BLaER1 treated with 17β-estradiol and CSF1 and Interleukin-3, amounts not matched to agents 10 nM and 100 nM (cell line): ENCODE measurements around the gene RANGAP1.

Experiments
- H3K27ac ChIP-seq, 11 experiments: shearing (Covaris generic); formaldehyde crosslinking; 2 replicates each; pipeline ENCODE4 v1.8.1; 2022
- H3K27me3 ChIP-seq, 11 experiments: shearing (Covaris generic); formaldehyde crosslinking; 2 replicates each; pipeline ENCODE4 v1.8.1; 2022
- H3K36me3 ChIP-seq, 11 experiments: shearing (Covaris generic); formaldehyde crosslinking; 2 replicates each; pipeline ENCODE4 v1.8.1; 2022
- H3K4me1 ChIP-seq, 10 experiments: shearing (Covaris generic); formaldehyde crosslinking; 2 replicates each; pipeline ENCODE4 v1.8.1; 2022
- H3K4me2 ChIP-seq, 11 experiments: shearing (Covaris generic); formaldehyde crosslinking; 2 replicates each; pipeline ENCODE4 v1.8.1; 2022
- H3K4me3 ChIP-seq, 10 experiments: shearing (Covaris generic); formaldehyde crosslinking; 2 replicates each; pipeline ENCODE4 v1.8.1; 2022
- H3K9ac ChIP-seq, 11 experiments: shearing (Covaris generic); formaldehyde crosslinking; 2 replicates each; pipeline ENCODE4 v1.8.1; 2022
- H3K9me3 ChIP-seq, 11 experiments: shearing (Covaris generic); formaldehyde crosslinking; replicated peaks in 1 of 11; 2 replicates each; pipeline ENCODE4 v1.8.1; 2022
- H4K20me1 ChIP-seq, 11 experiments: shearing (Covaris generic); formaldehyde crosslinking; 2 replicates each; pipeline ENCODE4 v1.8.1; 2022
- Cebpa-rat ChIP-seq, 11 experiments: shearing (Covaris generic); IDR thresholded peaks; 2 replicates each; pipeline ENCODE4 v1.8.1; 2022

Gene RANGAP1

GRCh38 chr22:41226723-41227655, 59.0 kb downstream of the RANGAP1 start:
- no peak for TF ChIP-seq Cebpa-rat (IDR thresholded peaks at IDR 0.05)
- no peak overlapping the region for H3K4me3 ChIP-seq
- H3K27ac ChIP-seq = peak overlapping the region in 5 of 11 experiments; percentile 9 to 69 (median 63); a peak in 8 of 22 replicates
- H3K9me3 ChIP-seq = no peaks in the 10 kb centered on the region
- H3K4me2 ChIP-seq = peak overlapping the region in 4 of 11 experiments; percentile 30 to 79 (median 68); a peak in 7 of 22 replicates
- H3K9ac ChIP-seq = peak overlapping the region in 3 of 11 experiments; percentile 27 to 52 (median 31); a peak in 4 of 22 replicates
- H3K4me1 ChIP-seq = peaks cover 0 to 25% (median 6%) of the 10 kb centered on the region in 10 experiments; a peak in 11 of 20 replicates
- H4K20me1 ChIP-seq = peaks cover 0 to 9% (median 0%) of the 10 kb centered on the region in 11 experiments; a peak in 3 of 22 replicates
- H3K27me3 ChIP-seq = no peaks in the 10 kb centered on the region
- H3K36me3 ChIP-seq = peaks cover 54 to 97% (median 72%) of the 10 kb centered on the region in 11 experiments

GRCh38 chr22:41223535-41223934, 62.5 kb downstream of the RANGAP1 start:
- no peak overlapping the region for H3K9ac ChIP-seq
- H3K4me3 ChIP-seq = no peak overlapping the region
- no peak overlapping the region for H3K27ac ChIP-seq
- no peaks in the 10 kb centered on the region for H3K9me3 ChIP-seq
- H3K4me2 ChIP-seq = no peak overlapping the region
- peaks cover 72 to 100% (median 93%) of the 10 kb centered on the region in 11 experiments for H3K36me3 ChIP-seq
- no peaks in the 10 kb centered on the region for H3K27me3 ChIP-seq
- no peak for TF ChIP-seq Cebpa-rat (IDR thresholded peaks at IDR 0.05)
- no peaks in the 10 kb centered on the region; a peak in 1 of 22 replicates for H4K20me1 ChIP-seq
- peaks cover 0 to 30% (median under 1%) of the 10 kb centered on the region in 10 experiments; a peak in 10 of 20 replicates for H3K4me1 ChIP-seq

- peaks cover 72 to 98% (median 89%) of the 10 kb centered on the region in 11 experiments for H3K36me3 ChIP-seq
- H4K20me1 ChIP-seq = no peaks in the 10 kb centered on the region; a peak in 2 of 22 replicates
- no peak overlapping the region for H3K4me2 ChIP-seq
- TF ChIP-seq Cebpa-rat (IDR thresholded peaks at IDR 0.05) = no peak
- peak overlapping the region in 1 of 11 experiments; percentile 14; a peak in 1 of 22 replicates for H3K9ac ChIP-seq
- H3K27me3 ChIP-seq = no peaks in the 10 kb centered on the region
- no peaks in the 10 kb centered on the region for H3K9me3 ChIP-seq
- peaks cover 4 to 35% (median 6%) of the 10 kb centered on the region in 10 experiments for H3K4me1 ChIP-seq
- no peak overlapping the region for H3K27ac ChIP-seq
- no peak overlapping the region for H3K4me3 ChIP-seq
These were observed 63.0 kb downstream of the RANGAP1 start for GRCh38 chr22:41222846-41223507.

GRCh38 chr22:41217553-41218157, 68.3 kb downstream of the RANGAP1 start:
- no peaks in the 10 kb centered on the region; a peak in 1 of 22 replicates for H4K20me1 ChIP-seq
- peak overlapping the region; percentile 63 to 80 (median 72) for H3K27ac ChIP-seq
- peaks cover 52 to 81% (median 75%) of the 10 kb centered on the region in 11 experiments for H3K36me3 ChIP-seq
- peak overlapping the region; percentile 72 to 97 (median 84) for H3K4me2 ChIP-seq
- peak overlapping the region; percentile 59 to 76 (median 72); a peak in 21 of 22 replicates for H3K9ac ChIP-seq
- peak overlapping the region in 8 of 10 experiments; percentile 6 to 58 (median 24); a peak in 11 of 20 replicates for H3K4me3 ChIP-seq
- H3K27me3 ChIP-seq = no peaks in the 10 kb centered on the region
- peak in 9 of 11 experiments; percentile 20 to 73 (median 60); a peak in 10 of 22 replicates for TF ChIP-seq Cebpa-rat (IDR thresholded peaks at IDR 0.05)
- H3K4me1 ChIP-seq = peaks cover 24 to 35% (median 27%) of the 10 kb centered on the region in 10 experiments
- H3K9me3 ChIP-seq = peaks cover 14 to 33% (median 29%) of the 10 kb centered on the region in 11 experiments; a peak in 21 of 22 replicates

GRCh38 chr22:41216984-41217383, 69.0 kb downstream of the RANGAP1 start:
- peaks cover 45 to 81% (median 74%) of the 10 kb centered on the region in 11 experiments for H3K36me3 ChIP-seq
- H3K9ac ChIP-seq = peak overlapping the region; percentile 59 to 76 (median 72)
- no peaks in the 10 kb centered on the region; a peak in 1 of 22 replicates for H4K20me1 ChIP-seq
- H3K4me3 ChIP-seq = peak overlapping the region in 7 of 10 experiments; percentile 6 to 58 (median 21); a peak in 11 of 20 replicates
- peak overlapping the region; percentile 72 to 97 (median 84) for H3K4me2 ChIP-seq
- peaks cover 24 to 35% (median 27%) of the 10 kb centered on the region in 10 experiments for H3K4me1 ChIP-seq
- no peak for TF ChIP-seq Cebpa-rat (IDR thresholded peaks at IDR 0.05)
- H3K27me3 ChIP-seq = no peaks in the 10 kb centered on the region
- H3K9me3 ChIP-seq = peaks cover 14 to 33% (median 29%) of the 10 kb centered on the region in 11 experiments; a peak in 21 of 22 replicates
- H3K27ac ChIP-seq = peak overlapping the region; percentile 63 to 80 (median 72)

- H4K20me1 ChIP-seq = no peaks in the 10 kb centered on the region; a peak in 1 of 22 replicates
- H3K36me3 ChIP-seq = peaks cover 40 to 79% (median 72%) of the 10 kb centered on the region in 11 experiments
- peak overlapping the region in 3 of 11 experiments; percentile 72 to 80 (median 80); a peak in 1 of 22 replicates for H3K27ac ChIP-seq
- peaks cover 24 to 35% (median 27%) of the 10 kb centered on the region in 10 experiments for H3K4me1 ChIP-seq
- H3K4me3 ChIP-seq = no peak overlapping the region
- TF ChIP-seq Cebpa-rat (IDR thresholded peaks at IDR 0.05) = no peak
- H3K9me3 ChIP-seq = peaks cover 14 to 33% (median 29%) of the 10 kb centered on the region in 11 experiments; a peak in 21 of 22 replicates
- H3K27me3 ChIP-seq = no peaks in the 10 kb centered on the region
- H3K4me2 ChIP-seq = peak overlapping the region; percentile 72 to 97 (median 84); a peak in 20 of 22 replicates
- peak overlapping the region in 2 of 11 experiments; percentile 72 to 75; a peak in 2 of 22 replicates for H3K9ac ChIP-seq
These were observed 70.1 kb downstream of the RANGAP1 start for GRCh38 chr22:41215926-41216325.

- Histone ChIP-seq H4K20me1 (no peaks in the 10 kb centered on the region; a peak in 1 of 22 replicates), H3K27me3 (no peaks in the 10 kb centered on the region), H3K4me2 (peak overlapping the region in 3 of 11 experiments; percentile 84 to 97 (median 91); a peak in 5 of 22 replicates), H3K9me3 (peaks cover 14 to 33% (median 29%) of the 10 kb centered on the region in 11 experiments; a peak in 21 of 22 replicates), H3K27ac (no peak overlapping the region), H3K9ac (no peak overlapping the region), H3K4me3 (peak overlapping the region in 1 of 10 experiments; percentile 15; a peak in 1 of 20 replicates), H3K4me1 (peaks cover 24 to 35% (median 27%) of the 10 kb centered on the region in 10 experiments), H3K36me3 (peaks cover 40 to 79% (median 72%) of the 10 kb centered on the region in 11 experiments)
- no peak for TF ChIP-seq Cebpa-rat (IDR thresholded peaks at IDR 0.05)
These were observed 70.6 kb downstream of the RANGAP1 start for GRCh38 chr22:41215409-41215808.

GRCh38 chr22:41206719-41207118, 79.3 kb downstream of the RANGAP1 start:
- Histone ChIP-seq H3K9ac (no peak overlapping the region), H3K27me3 (no peaks in the 10 kb centered on the region), H3K9me3 (no peaks in the 10 kb centered on the region), H3K4me2 (peak overlapping the region in 3 of 11 experiments; percentile 93 to 96 (median 96); a peak in 1 of 22 replicates), H4K20me1 (0 out of 22 replicates have a peak, but pooled peaks cover 0 to 10% (median 0%) of the 10 kb centered on the region in 11 experiments), H3K36me3 (peaks cover 17 to 40% (median 24%) of the 10 kb centered on the region in 11 experiments), H3K4me1 (peaks cover 8 to 17% (median 11%) of the 10 kb centered on the region in 10 experiments), H3K4me3 (no peak overlapping the region), H3K27ac (no peak overlapping the region)
- TF ChIP-seq Cebpa-rat (IDR thresholded peaks at IDR 0.05) = no peak
